ENCODE measurements around the gene F11. TPM values are rescaled to one million over a fixed set of nuclear protein-coding genes. Genes with fewer than 3 reads are reported as not detected.

The F11 gene
- total RNA-seq, 1 experiment from 2014 or later, result not detected

GRCh38 chr4:186294160-186294559 is 28.2 kb downstream of the F11 start:
- H3K27ac Mint-ChIP-seq (ENCODE audit: low read depth, unreplicated experiment), result no peak overlapping the region
- H3K4me3 Mint-ChIP-seq (ENCODE audit: unreplicated experiment), result no peak overlapping the region
- intact Hi-C loops (cut with micrococcal nuclease), result no loop called here
- no peaks in the 10 kb centered on the region for H3K4me1 Mint-ChIP-seq (ENCODE audit: insufficient read depth, unreplicated experiment)
- no peaks in the 10 kb centered on the region for H3K36me3 Mint-ChIP-seq (ENCODE audit: insufficient read depth, unreplicated experiment)
- TF ChIP-seq CTCF (IDR thresholded peaks at IDR 0.05; ENCODE audit: unreplicated experiment), result no peak
- DNase-seq (ENCODE audit: unreplicated experiment), result no peak
- no peaks in the 10 kb centered on the region for H3K27me3 Mint-ChIP-seq (ENCODE audit: insufficient read depth, unreplicated experiment)
- ChIA-PET CTCF (interaction anchor here (9.6 kb wide), 1 partner anchor 295 kb away, joined by 204 read pairs; no protein-coding TSS in a partner anchor), POLR2A (no interaction called here)
- BruUV-seq (replicated peaks), result no TSS peak
- H3K9me3 Mint-ChIP-seq (ENCODE audit: unreplicated experiment), result no peaks in the 10 kb centered on the region

GRCh38 chr4:186296481-186296880 is 30.5 kb downstream of the F11 start:
- intact Hi-C loops (cut with micrococcal nuclease), result loop anchor here (5.0 kb wide), 1 partner anchor 426 kb away; the partner anchor contains the start of gene FAT1
- BruUV-seq (replicated peaks), result no TSS peak
- no peak overlapping the region for H3K27ac Mint-ChIP-seq (ENCODE audit: low read depth, unreplicated experiment)
- POLR2A ChIA-PET, result no interaction called here
- TF ChIP-seq CTCF (IDR thresholded peaks at IDR 0.05; ENCODE audit: unreplicated experiment), result no peak
- H3K36me3 Mint-ChIP-seq (ENCODE audit: insufficient read depth, unreplicated experiment), result no peaks in the 10 kb centered on the region
- no peak for DNase-seq (ENCODE audit: unreplicated experiment)
- no peaks in the 10 kb centered on the region for H3K4me1 Mint-ChIP-seq (ENCODE audit: insufficient read depth, unreplicated experiment)
- H3K27me3 Mint-ChIP-seq (ENCODE audit: insufficient read depth, unreplicated experiment), result no peaks in the 10 kb centered on the region
- no peak overlapping the region for H3K4me3 Mint-ChIP-seq (ENCODE audit: unreplicated experiment)
- CTCF ChIA-PET, result interaction anchor here (0.5 to 9.6 kb wide), 23 partner anchors 9 to 1382 kb away, joined by 3 to 204 read pairs (median 4); no protein-coding TSS in a partner anchor
- H3K9me3 Mint-ChIP-seq (ENCODE audit: unreplicated experiment), result no peaks in the 10 kb centered on the region

GRCh38 chr4:186297013-186297645 is 31.1 kb downstream of the F11 start:
- peak; percentile 68 for TF ChIP-seq CTCF (IDR thresholded peaks at IDR 0.05; ENCODE audit: unreplicated experiment)
- Mint-ChIP-seq H3K27me3 (ENCODE audit: insufficient read depth, unreplicated experiment) (no peaks in the 10 kb centered on the region), H3K4me3 (ENCODE audit: unreplicated experiment) (no peak overlapping the region), H3K9me3 (ENCODE audit: unreplicated experiment) (no peaks in the 10 kb centered on the region), H3K36me3 (ENCODE audit: insufficient read depth, unreplicated experiment) (no peaks in the 10 kb centered on the region), H3K4me1 (ENCODE audit: insufficient read depth, unreplicated experiment) (no peaks in the 10 kb centered on the region), H3K27ac (ENCODE audit: low read depth, unreplicated experiment) (no peak overlapping the region)
- BruUV-seq (replicated peaks), result no TSS peak
- intact Hi-C loops (cut with micrococcal nuclease), result loop anchor here (1.0 to 5.0 kb wide), 3 partner anchors 176 to 425 kb away; partner anchors contain the start of gene FAT1
- ChIA-PET POLR2A (no interaction called here), CTCF (interaction anchor here (0.6 to 9.6 kb wide), 15 partner anchors 9 to 327 kb away, joined by 3 to 204 read pairs (median 5); no protein-coding TSS in a partner anchor)
- peak; percentile 62 for DNase-seq (ENCODE audit: unreplicated experiment)

- Mint-ChIP-seq H3K9me3 (ENCODE audit: unreplicated experiment) (no peaks in the 10 kb centered on the region), H3K36me3 (ENCODE audit: insufficient read depth, unreplicated experiment) (no peaks in the 10 kb centered on the region), H3K4me1 (ENCODE audit: insufficient read depth, unreplicated experiment) (no peaks in the 10 kb centered on the region), H3K27ac (ENCODE audit: low read depth, unreplicated experiment) (no peak overlapping the region), H3K27me3 (ENCODE audit: insufficient read depth, unreplicated experiment) (no peaks in the 10 kb centered on the region), H3K4me3 (ENCODE audit: unreplicated experiment) (no peak overlapping the region)
- CTCF ChIA-PET, result interaction anchor here (1.1 to 9.6 kb wide), 3 partner anchors 279 to 291 kb away, joined by 3 to 204 read pairs (median 4); no protein-coding TSS in a partner anchor
- intact Hi-C loops (cut with micrococcal nuclease), result loop anchor here (5.0 kb wide), 1 partner anchor 424 kb away; the partner anchor contains the start of gene FAT1
- BruUV-seq (replicated peaks), result no TSS peak
- no peak for TF ChIP-seq CTCF (IDR thresholded peaks at IDR 0.05; ENCODE audit: unreplicated experiment)
- no peak for DNase-seq (ENCODE audit: unreplicated experiment)
- POLR2A ChIA-PET, result no interaction called here
These were observed 32.1 kb downstream of the F11 start for GRCh38 chr4:186298031-186298647.
